Kasumi-1 (cell line): ENCODE results near the gene ZYX.
"Not testable (repeated sequence)": the region's sequence is repeated elsewhere in the genome, so short reads cannot be mapped to it uniquely, and the experiment has no call there.

Source experiments
- DNase-seq, 2 experiments: peaks; one replicate each; lab custom pipeline; 2025; lab: John Stamatoyannopoulos, UW

The ZYX gene

GRCh38 chr7:143418681-143419458 is 37.7 kb downstream of the ZYX start:
- no peak for DNase-seq

GRCh38 chr7:143419880-143420279 is 38.7 kb downstream of the ZYX start:
- DNase-seq, result no peak

- not testable (repeated sequence) for DNase-seq
Measured at GRCh38 chr7:143420624-143421023, 39.5 kb downstream of the ZYX start.

- DNase-seq, result no peak
Measured at GRCh38 chr7:143422033-143422432, 40.9 kb downstream of the ZYX start.

GRCh38 chr7:143424476-143424875 is 43.3 kb downstream of the ZYX start:
- DNase-seq, result not testable (repeated sequence)

GRCh38 chr7:143426479-143427142 is 45.5 kb downstream of the ZYX start:
- DNase-seq, result no peak

- no peak for DNase-seq
Measured at GRCh38 chr7:143429770-143430698, 48.9 kb downstream of the ZYX start.

GRCh38 chr7:143431109-143431508 is 50.0 kb downstream of the ZYX start:
- no peak for DNase-seq

- no peak for DNase-seq
Measured at GRCh38 chr7:143433759-143434158, 52.6 kb downstream of the ZYX start.

- no peak for DNase-seq
Measured at GRCh38 chr7:143434660-143435059, 53.5 kb downstream of the ZYX start.

GRCh38 chr7:143435266-143435665 is 54.1 kb downstream of the ZYX start:
- no peak for DNase-seq

GRCh38 chr7:143436325-143436946 is 55.3 kb downstream of the ZYX start:
- no peak for DNase-seq

GRCh38 chr7:143437578-143437977 is 56.4 kb downstream of the ZYX start:
- DNase-seq, result no peak

- no peak for DNase-seq
Measured at GRCh38 chr7:143439866-143440265, 58.7 kb downstream of the ZYX start.
